Measurements from ENCODE around the gene ITIH4.

ITIH4 gene

GRCh38 chr3:52830535-52831258 lies at the start of gene ITIH4:
Gene ITIH4, minus strand, starts transcription at chr3:52830672. Its CDS starts 30 bp downstream, at chr3:52830642.
- no peak for DNase-seq

GRCh38 chr3:52880047-52880446 lies 49.6 kb upstream of the ITIH4 start:
- no peak for DNase-seq

GRCh38 chr3:52879581-52879980 lies 49.1 kb upstream of the ITIH4 start:
- no peak for DNase-seq

GRCh38 chr3:52879090-52879489 lies 48.6 kb upstream of the ITIH4 start:
- DNase-seq, result no peak

- no peak for DNase-seq
Measured at GRCh38 chr3:52877085-52877484, 46.6 kb upstream of the ITIH4 start.

GRCh38 chr3:52874864-52875587 lies 44.6 kb upstream of the ITIH4 start:
- DNase-seq, result no peak

- no peak for DNase-seq
Measured at GRCh38 chr3:52874160-52874701, 43.8 kb upstream of the ITIH4 start.

GRCh38 chr3:52873433-52874159 lies 43.1 kb upstream of the ITIH4 start:
- DNase-seq, result no peak

- no peak for DNase-seq
Measured at GRCh38 chr3:52872245-52872644, 41.8 kb upstream of the ITIH4 start.

- DNase-seq, result no peak
Measured at GRCh38 chr3:52871761-52872160, 41.3 kb upstream of the ITIH4 start.

GRCh38 chr3:52870471-52870870 lies 40.0 kb upstream of the ITIH4 start:
- no peak for DNase-seq

- DNase-seq, result no peak
Measured at GRCh38 chr3:52866427-52866826, 36.0 kb upstream of the ITIH4 start.

GRCh38 chr3:52865994-52866393 lies 35.5 kb upstream of the ITIH4 start:
- DNase-seq, result no peak

GRCh38 chr3:52860424-52860768 lies 29.9 kb upstream of the ITIH4 start:
- no peak for DNase-seq

- no peak for DNase-seq
Measured at GRCh38 chr3:52859686-52860423, 29.4 kb upstream of the ITIH4 start.

- no peak for DNase-seq
Measured at GRCh38 chr3:52857864-52858263, 27.4 kb upstream of the ITIH4 start.

- DNase-seq, result no peak
Measured at GRCh38 chr3:52857133-52857532, 26.7 kb upstream of the ITIH4 start.

- DNase-seq, result no peak
Measured at GRCh38 chr3:52856666-52857065, 26.2 kb upstream of the ITIH4 start.

- no peak for DNase-seq
Measured at GRCh38 chr3:52854013-52854412, 23.5 kb upstream of the ITIH4 start.

GRCh38 chr3:52852419-52852818 lies 21.9 kb upstream of the ITIH4 start:
- no peak for DNase-seq

GRCh38 chr3:52851348-52851747 lies 20.9 kb upstream of the ITIH4 start:
- no peak for DNase-seq

GRCh38 chr3:52849656-52850055 lies 19.2 kb upstream of the ITIH4 start:
- DNase-seq, result no peak

GRCh38 chr3:52848617-52849016 lies 18.1 kb upstream of the ITIH4 start:
- DNase-seq, result no peak
